ENCODE results near the gene CD160.

The CD160 gene

GRCh38 chr1:145747398-145748247 lies 28.3 kb downstream of the CD160 start:
- Histone ChIP-seq H3K27me3 (ENCODE audit: insufficient read depth, poor library complexity, severe bottlenecking) (no peaks in the 10 kb centered on the region), H3K27ac (ENCODE audit: poor library complexity, severe bottlenecking) (no peak overlapping the region), H3K4me1 (ENCODE audit: insufficient read depth, poor library complexity, severe bottlenecking) (peaks cover 11% of the 10 kb centered on the region), H3K9me3 (ENCODE audit: severe bottlenecking) (no peaks in the 10 kb centered on the region), H3K4me3 (ENCODE audit: severe bottlenecking) (no peak overlapping the region), H3K36me3 (ENCODE audit: low read depth) (peaks cover 27% of the 10 kb centered on the region)
- ATAC-seq (ENCODE audit: low read depth) (no peak), DNase-seq (ENCODE audit: low spot score) (no peak)
- no peak for TF ChIP-seq CTCF (IDR thresholded peaks at IDR 0.05; ENCODE audit: poor library complexity, severe bottlenecking)

GRCh38 chr1:145750426-145750825 lies 31.1 kb downstream of the CD160 start:
- ATAC-seq (ENCODE audit: low read depth) (no peak), DNase-seq (ENCODE audit: low spot score) (no peak)
- Histone ChIP-seq H3K4me1 (ENCODE audit: insufficient read depth, poor library complexity, severe bottlenecking) (peaks cover 11% of the 10 kb centered on the region), H3K9me3 (ENCODE audit: severe bottlenecking) (no peaks in the 10 kb centered on the region), H3K27ac (ENCODE audit: poor library complexity, severe bottlenecking) (no peak overlapping the region), H3K36me3 (ENCODE audit: low read depth) (peaks cover 27% of the 10 kb centered on the region), H3K27me3 (ENCODE audit: insufficient read depth, poor library complexity, severe bottlenecking) (no peaks in the 10 kb centered on the region), H3K4me3 (ENCODE audit: severe bottlenecking) (no peak overlapping the region)
- no peak for TF ChIP-seq CTCF (IDR thresholded peaks at IDR 0.05; ENCODE audit: poor library complexity, severe bottlenecking)

- Histone ChIP-seq H3K36me3 (ENCODE audit: low read depth) (peaks cover 27% of the 10 kb centered on the region), H3K27me3 (ENCODE audit: insufficient read depth, poor library complexity, severe bottlenecking) (no peaks in the 10 kb centered on the region), H3K4me1 (ENCODE audit: insufficient read depth, poor library complexity, severe bottlenecking) (peaks cover 11% of the 10 kb centered on the region), H3K9me3 (ENCODE audit: severe bottlenecking) (no peaks in the 10 kb centered on the region), H3K4me3 (ENCODE audit: severe bottlenecking) (no peak overlapping the region), H3K27ac (ENCODE audit: poor library complexity, severe bottlenecking) (peak overlapping the region; percentile 58)
- DNase-seq (ENCODE audit: low spot score): no peak
- ATAC-seq (ENCODE audit: low read depth): peak; percentile 76
- TF ChIP-seq CTCF (IDR thresholded peaks at IDR 0.05; ENCODE audit: poor library complexity, severe bottlenecking): no peak
Observed at GRCh38 chr1:145751491-145752037, 32.3 kb downstream of the CD160 start.

DNA sequence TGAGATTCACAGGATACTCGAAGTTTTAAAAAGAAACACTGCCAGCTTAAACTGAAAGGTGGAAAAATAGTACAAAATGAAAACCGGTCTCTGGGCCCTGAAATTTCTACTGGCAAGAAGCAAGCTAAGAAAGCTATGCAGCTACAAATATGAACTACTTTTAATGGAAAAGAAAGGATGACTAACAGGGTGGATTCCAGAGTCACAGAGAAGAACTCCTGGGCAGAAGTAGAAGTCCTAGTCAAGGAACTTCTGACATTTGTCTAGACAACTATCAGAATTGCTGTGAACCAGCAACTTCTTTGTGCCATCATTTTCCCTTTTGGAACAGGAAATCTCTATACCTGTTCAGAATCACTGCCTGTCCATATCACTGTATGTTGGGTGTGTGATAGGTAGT lies 38.1 kb downstream of the CD160 start:
- no peak for TF ChIP-seq CTCF (IDR thresholded peaks at IDR 0.05; ENCODE audit: poor library complexity, severe bottlenecking)
- ATAC-seq (ENCODE audit: low read depth): no peak
- H3K27ac ChIP-seq (ENCODE audit: poor library complexity, severe bottlenecking): no peak overlapping the region
- H3K4me3 ChIP-seq (ENCODE audit: severe bottlenecking): no peak overlapping the region
- H3K36me3 ChIP-seq (ENCODE audit: low read depth): peaks cover 13% of the 10 kb centered on the region
- no peaks in the 10 kb centered on the region for H3K27me3 ChIP-seq (ENCODE audit: insufficient read depth, poor library complexity, severe bottlenecking)
- H3K9me3 ChIP-seq (ENCODE audit: severe bottlenecking): no peaks in the 10 kb centered on the region
- no peaks in the 10 kb centered on the region for H3K4me1 ChIP-seq (ENCODE audit: insufficient read depth, poor library complexity, severe bottlenecking)
- no peak for DNase-seq (ENCODE audit: low spot score)

DNA sequence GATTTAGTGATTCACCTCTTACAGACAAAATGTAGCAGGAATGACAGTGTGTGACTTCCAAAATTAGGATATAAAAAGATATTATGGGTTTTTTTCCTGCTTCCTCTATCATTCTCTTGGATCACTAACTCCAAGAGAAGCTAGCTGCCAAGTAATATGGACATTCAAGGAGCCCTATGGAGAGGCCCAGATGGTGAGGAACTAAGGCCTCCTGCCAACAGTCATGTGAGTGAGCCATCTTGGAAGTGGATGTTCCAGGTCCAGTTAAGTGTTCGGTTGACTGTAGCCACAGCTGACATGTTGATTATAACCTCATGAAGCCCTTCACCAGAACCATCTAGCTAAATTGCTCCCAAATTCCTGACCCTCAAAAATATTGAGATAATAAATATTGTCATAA lies 38.8 kb downstream of the CD160 start:
- Histone ChIP-seq H3K4me3 (ENCODE audit: severe bottlenecking) (no peak overlapping the region), H3K27me3 (ENCODE audit: insufficient read depth, poor library complexity, severe bottlenecking) (no peaks in the 10 kb centered on the region), H3K27ac (ENCODE audit: poor library complexity, severe bottlenecking) (no peak overlapping the region), H3K4me1 (ENCODE audit: insufficient read depth, poor library complexity, severe bottlenecking) (no peaks in the 10 kb centered on the region), H3K36me3 (ENCODE audit: low read depth) (peaks cover 18% of the 10 kb centered on the region), H3K9me3 (ENCODE audit: severe bottlenecking) (no peaks in the 10 kb centered on the region)
- no peak for TF ChIP-seq CTCF (IDR thresholded peaks at IDR 0.05; ENCODE audit: poor library complexity, severe bottlenecking)
- DNase-seq (ENCODE audit: low spot score) (no peak), ATAC-seq (ENCODE audit: low read depth) (no peak)

All from RWPE2 (cell line).